Uterus (tissue), 2 donors: Measurements from ENCODE around the gene CITED4.

Source experiments
- CTCF ChIP-seq, 4 experiments: fragments of 200-600 bp in 2 of 4; fragments of 450-650 bp in 2 of 4; sonication (generic) in 2 of 4; IDR thresholded peaks; one replicate each; pipeline ENCODE4 v1.5.1; 2016 to 2019; ENCODE audit warnings: antibody characterized with exemption in 4 of 4, mild to moderate bottlenecking in 2 of 4, moderate library complexity in 1 of 4
- POLR2A ChIP-seq, 2 donors: fragments of 450-650 bp; IDR thresholded peaks; one replicate each; pipeline ENCODE4 v1.6.1; 2016; ENCODE audit warnings: antibody characterized with exemption in 2 of 2, mild to moderate bottlenecking in 1 of 2, moderate library complexity in 1 of 2

- no peak for TF ChIP-seq CTCF (IDR thresholded peaks at IDR 0.05)
- no peak for TF ChIP-seq POLR2A (IDR thresholded peaks at IDR 0.05)
Observed at GRCh38 chr1:40844079-40844478, 18.1 kb downstream of the CITED4 start.
